ENCODE measurements around the gene CAD. TPM values are rescaled to one million over a fixed set of nuclear protein-coding genes. Genes with fewer than 3 reads are reported as not detected.
A peak's percentile ranks its signal among the peaks of the same experiment; 100 is the strongest.

Gene CAD
- total RNA-seq, 1 experiment from 2014 or later = 66.5 TPM

GRCh38 chr2:27208486-27209050 is 8.6 kb upstream of the CAD start:
- peaks cover 37% of the 10 kb centered on the region for H3K36me3 Mint-ChIP-seq (ENCODE audit: insufficient read depth, unreplicated experiment)
- CTCF ChIA-PET = no interaction called here
- no peaks in the 10 kb centered on the region for H3K27me3 Mint-ChIP-seq (ENCODE audit: insufficient read depth, unreplicated experiment)
- intact Hi-C loops (cut with micrococcal nuclease) = no loop called here
- H3K27ac Mint-ChIP-seq (ENCODE audit: low read depth, unreplicated experiment) = no peak overlapping the region
- H3K9me3 Mint-ChIP-seq (ENCODE audit: unreplicated experiment) = no peaks in the 10 kb centered on the region
- POLR2A ChIA-PET = no interaction called here
- no TSS peak for BruUV-seq (replicated peaks)
- no peak for DNase-seq (ENCODE audit: unreplicated experiment)
- TF ChIP-seq CTCF (IDR thresholded peaks at IDR 0.05; ENCODE audit: unreplicated experiment) = no peak
- peaks cover 14% of the 10 kb centered on the region for H3K4me1 Mint-ChIP-seq (ENCODE audit: insufficient read depth, unreplicated experiment)
- H3K4me3 Mint-ChIP-seq (ENCODE audit: unreplicated experiment) = no peak overlapping the region

- Mint-ChIP-seq H3K4me1 (ENCODE audit: insufficient read depth, unreplicated experiment) (peaks cover 17% of the 10 kb centered on the region), H3K9me3 (ENCODE audit: unreplicated experiment) (no peaks in the 10 kb centered on the region), H3K4me3 (ENCODE audit: unreplicated experiment) (no peak overlapping the region), H3K27ac (ENCODE audit: low read depth, unreplicated experiment) (no peak overlapping the region), H3K27me3 (ENCODE audit: insufficient read depth, unreplicated experiment) (no peaks in the 10 kb centered on the region), H3K36me3 (ENCODE audit: insufficient read depth, unreplicated experiment) (peaks cover 48% of the 10 kb centered on the region)
- POLR2A ChIA-PET = no interaction called here
- CTCF ChIA-PET = interaction anchor here (0.9 kb wide), 1 partner anchor 78 kb away, joined by 3 read pairs; no protein-coding TSS in a partner anchor
- DNase-seq (ENCODE audit: unreplicated experiment) = peak; percentile 8
- intact Hi-C loops (cut with micrococcal nuclease) = loop anchor here (10.0 kb wide), 1 partner anchor 75 kb away; the partner anchor contains the start of gene TRIM54
- TSS peak; percentile 10 for BruUV-seq (replicated peaks)
- no peak for TF ChIP-seq CTCF (IDR thresholded peaks at IDR 0.05; ENCODE audit: unreplicated experiment)
These were observed 7.4 kb upstream of the CAD start for GRCh38 chr2:27209621-27210401.

- peak; percentile 46 for DNase-seq (ENCODE audit: unreplicated experiment)
- peaks cover 49% of the 10 kb centered on the region for H3K36me3 Mint-ChIP-seq (ENCODE audit: insufficient read depth, unreplicated experiment)
- TF ChIP-seq CTCF (IDR thresholded peaks at IDR 0.05; ENCODE audit: unreplicated experiment) = no peak
- CTCF ChIA-PET = interaction anchor here (0.7 to 2.3 kb wide), 3 partner anchors 9 to 112 kb away, joined by 3 to 5 read pairs (median 5); no protein-coding TSS in a partner anchor
- BruUV-seq (replicated peaks) = TSS peak; percentile 75
- intact Hi-C loops (cut with micrococcal nuclease) = loop anchor here (10.0 kb wide), 1 partner anchor 73 kb away; the partner anchor contains the start of gene TRIM54
- peak overlapping the region; percentile 99 for H3K27ac Mint-ChIP-seq (ENCODE audit: low read depth, unreplicated experiment)
- H3K9me3 Mint-ChIP-seq (ENCODE audit: unreplicated experiment) = no peaks in the 10 kb centered on the region
- peaks cover 18% of the 10 kb centered on the region for H3K4me1 Mint-ChIP-seq (ENCODE audit: insufficient read depth, unreplicated experiment)
- no peaks in the 10 kb centered on the region for H3K27me3 Mint-ChIP-seq (ENCODE audit: insufficient read depth, unreplicated experiment)
- POLR2A ChIA-PET = interaction anchor here (0.6 to 3.2 kb wide), 14 partner anchors 20 to 452 kb away, joined by 3 to 20 read pairs (median 4); partner anchors contain the start of genes AGBL5, KHK, PREB and SUPT7L
- peak overlapping the region; percentile 86 for H3K4me3 Mint-ChIP-seq (ENCODE audit: unreplicated experiment)
These were observed 5.8 kb upstream of the CAD start for GRCh38 chr2:27211241-27211942.

Data from MCF 10A (cell line).